SU-DHL-6 (cell line): ENCODE results near the gene LCN9.

Experiments
- H2AFZ ChIP-seq: fragments of 200-600 bp; sonication (generic); 2 replicates; pipeline ENCODE4 v1.6.1; 2014; ENCODE audit warnings: low read depth, mild to moderate bottlenecking, moderate library complexity, mixed read lengths, antibody characterized with exemption, low read length; ENCODE audit not compliant: severe bottlenecking
- H3F3A ChIP-seq: fragments of 200-600 bp; shearing (Covaris generic); 2 replicates; pipeline ENCODE4 v1.6.0; 2016; ENCODE audit warnings: antibody characterized with exemption, mild to moderate bottlenecking; ENCODE audit not compliant: insufficient read depth
- H3K27ac ChIP-seq: fragments of 200-600 bp; sonication (generic); 2 replicates; pipeline ENCODE4 v1.5.1; 2016; ENCODE audit warnings: low read depth, mild to moderate bottlenecking, low read length, moderate library complexity, mixed read lengths
- H3K27me3 ChIP-seq: fragments of 200-600 bp; sonication (generic), shearing (Covaris generic); 2 replicates; pipeline ENCODE4 v1.6.0; 2014; ENCODE audit warnings: mild to moderate bottlenecking, low read length
- H3K36me3 ChIP-seq: fragments of 200-600 bp; sonication (generic); 2 replicates; pipeline ENCODE4 v1.6.1; 2014; ENCODE audit warnings: mild to moderate bottlenecking, low read length, mixed read lengths
- H3K4me2 ChIP-seq: fragments of 300-600, 200-600 bp; shearing (Covaris generic), sonication (generic); 2 replicates; pipeline ENCODE4 v1.6.0; 2014; ENCODE audit warnings: low read length, low read depth, mild to moderate bottlenecking; ENCODE audit not compliant: poor library complexity, severe bottlenecking
- H3K4me3 ChIP-seq: fragments of 200-600 bp; sonication (generic); 2 replicates; pipeline ENCODE4 v1.5.1; 2014; ENCODE audit warnings: antibody characterized with exemption, low read length, mild to moderate bottlenecking, mixed read lengths; ENCODE audit not compliant: insufficient read depth, poor library complexity, severe bottlenecking
- H3K79me2 ChIP-seq: fragments of 200-600 bp; sonication (generic); 2 replicates; pipeline ENCODE4 v1.6.1; 2014; ENCODE audit warnings: mild to moderate bottlenecking, low read length, moderate library complexity; ENCODE audit not compliant: insufficient read depth
- H3K9ac ChIP-seq: fragments of 200-600 bp; sonication (generic); 2 replicates; pipeline ENCODE4 v1.7.0; 2014; ENCODE audit warnings: mild to moderate bottlenecking, low read length
- H3K9me2 ChIP-seq: fragments of 200-600 bp; sonication (generic); replicated peaks from 2 replicates; pipeline ENCODE4 v1.6.1; 2014; ENCODE audit warnings: low read length; ENCODE audit not compliant: insufficient read depth
- H3K9me3 ChIP-seq: fragments of 200-600 bp; sonication (generic); 2 replicates; pipeline ENCODE4 v1.6.1; 2014; ENCODE audit warnings: low read length, mixed read lengths; ENCODE audit not compliant: insufficient read depth
- H4K20me1 ChIP-seq: fragments of 200-600 bp; sonication (generic); 2 replicates; pipeline ENCODE4 v1.6.1; 2014; ENCODE audit warnings: low read depth, mild to moderate bottlenecking, antibody characterized with exemption, low read length, moderate library complexity, mixed read lengths
- EZH2phosphoT487 ChIP-seq: fragments of 200-600 bp; sonication (generic), shearing (Covaris generic); conservative IDR thresholded peaks from 2 replicates; pipeline ENCODE4 v1.6.1; 2018; ENCODE audit warnings: mild to moderate bottlenecking, antibody characterized with exemption, low read length, moderate library complexity, mixed read lengths
- TF ChIP-seq, protein P1 (sequence below): fragments of 200-600 bp; sonication (generic); IDR thresholded peaks from one replicate; pipeline ENCODE4 v1.5.1; 2017; ENCODE audit warnings: antibody characterized with exemption, mild to moderate bottlenecking, low read length, moderate library complexity; ENCODE audit not compliant: insufficient read depth, poor library complexity, severe bottlenecking

The LCN9 gene

DNA sequence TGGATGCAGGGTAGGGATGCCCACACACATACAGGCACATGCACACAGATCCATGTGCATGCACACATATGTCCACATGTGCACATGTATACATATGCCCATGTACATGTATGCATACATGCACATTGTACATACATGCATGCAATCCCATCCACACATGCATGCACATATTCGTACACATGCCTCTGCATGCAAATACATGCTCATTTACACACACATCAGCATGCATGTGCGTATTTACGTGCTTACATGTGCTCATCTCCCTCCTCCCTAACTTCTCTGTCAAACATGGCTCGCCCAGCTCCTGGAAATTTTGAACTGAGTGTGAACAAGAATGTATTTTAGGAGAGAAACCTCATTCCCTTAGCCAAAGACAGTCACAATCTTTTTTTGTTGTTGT, 45.1 kb downstream of the LCN9 start:
- Histone ChIP-seq H3K9me3 (no peaks in the 10 kb centered on the region), H3K79me2 (no peaks in the 10 kb centered on the region), H4K20me1 (no peaks in the 10 kb centered on the region), H3K9ac (no peak overlapping the region), H3K36me3 (no peaks in the 10 kb centered on the region), H2AFZ (no peak overlapping the region), H3F3A (no peaks in the 10 kb centered on the region), H3K4me2 (no peak overlapping the region), H3K4me3 (no peak overlapping the region), H3K27ac (no peak overlapping the region), H3K9me2 (no peaks in the 10 kb centered on the region), H3K27me3 (no peaks in the 10 kb centered on the region)
- TF ChIP-seq EZH2phosphoT487: no peak
- TF ChIP-seq, protein P1, sequence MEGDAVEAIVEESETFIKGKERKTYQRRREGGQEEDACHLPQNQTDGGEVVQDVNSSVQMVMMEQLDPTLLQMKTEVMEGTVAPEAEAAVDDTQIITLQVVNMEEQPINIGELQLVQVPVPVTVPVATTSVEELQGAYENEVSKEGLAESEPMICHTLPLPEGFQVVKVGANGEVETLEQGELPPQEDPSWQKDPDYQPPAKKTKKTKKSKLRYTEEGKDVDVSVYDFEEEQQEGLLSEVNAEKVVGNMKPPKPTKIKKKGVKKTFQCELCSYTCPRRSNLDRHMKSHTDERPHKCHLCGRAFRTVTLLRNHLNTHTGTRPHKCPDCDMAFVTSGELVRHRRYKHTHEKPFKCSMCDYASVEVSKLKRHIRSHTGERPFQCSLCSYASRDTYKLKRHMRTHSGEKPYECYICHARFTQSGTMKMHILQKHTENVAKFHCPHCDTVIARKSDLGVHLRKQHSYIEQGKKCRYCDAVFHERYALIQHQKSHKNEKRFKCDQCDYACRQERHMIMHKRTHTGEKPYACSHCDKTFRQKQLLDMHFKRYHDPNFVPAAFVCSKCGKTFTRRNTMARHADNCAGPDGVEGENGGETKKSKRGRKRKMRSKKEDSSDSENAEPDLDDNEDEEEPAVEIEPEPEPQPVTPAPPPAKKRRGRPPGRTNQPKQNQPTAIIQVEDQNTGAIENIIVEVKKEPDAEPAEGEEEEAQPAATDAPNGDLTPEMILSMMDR: no peak

DNA sequence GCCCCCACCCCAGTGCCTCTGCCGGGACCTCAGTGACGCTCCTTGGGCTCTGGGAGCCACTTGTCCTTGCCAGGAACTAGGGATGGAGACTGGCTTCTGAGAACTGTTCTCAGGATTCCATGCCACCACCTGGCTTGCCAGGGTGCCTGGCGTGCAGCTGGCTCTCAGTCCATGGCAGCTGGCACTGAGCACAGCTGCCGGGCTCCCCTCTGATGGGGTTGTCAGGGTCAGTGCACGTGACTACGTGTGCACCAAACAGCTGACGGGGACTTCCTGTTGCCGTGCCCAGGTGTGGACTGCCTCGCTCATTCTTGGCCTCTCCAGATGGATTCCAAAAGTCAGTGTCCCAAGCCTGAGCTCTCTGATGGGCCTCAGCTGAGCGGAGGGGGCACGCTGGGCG, 48.3 kb downstream of the LCN9 start:
- Histone ChIP-seq H3K4me3 (no peak overlapping the region), H2AFZ (no peak overlapping the region), H4K20me1 (no peaks in the 10 kb centered on the region), H3K4me2 (no peak overlapping the region), H3K9me2 (no peaks in the 10 kb centered on the region), H3K79me2 (no peaks in the 10 kb centered on the region), H3K36me3 (no peaks in the 10 kb centered on the region), H3K27ac (no peak overlapping the region), H3F3A (no peaks in the 10 kb centered on the region), H3K27me3 (no peaks in the 10 kb centered on the region), H3K9me3 (no peaks in the 10 kb centered on the region), H3K9ac (no peak overlapping the region)
- TF ChIP-seq EZH2phosphoT487: no peak
- TF ChIP-seq, protein P1: no peak

DNA sequence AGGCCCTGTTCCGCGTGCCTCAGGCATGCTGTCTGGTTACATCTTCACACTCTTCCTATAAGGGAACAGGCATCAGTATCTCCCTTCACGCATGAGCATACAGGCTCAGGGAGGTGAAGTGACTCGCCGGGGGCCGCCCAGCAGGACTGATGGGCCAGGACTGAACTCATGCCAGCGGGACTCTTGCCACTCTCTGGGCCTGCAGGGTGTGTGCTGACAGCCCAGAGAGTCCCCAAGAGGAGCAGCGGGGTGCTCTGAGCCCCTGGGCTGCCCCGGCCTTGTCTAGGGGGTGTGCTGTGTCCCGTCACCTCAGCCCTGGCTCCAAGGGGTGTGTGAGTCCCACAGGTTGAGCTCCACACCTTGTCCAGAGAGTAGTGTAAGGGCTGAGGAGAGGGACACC, 48.8 kb downstream of the LCN9 start:
- H3K9me2 ChIP-seq: no peaks in the 10 kb centered on the region
- H4K20me1 ChIP-seq: no peaks in the 10 kb centered on the region
- TF ChIP-seq EZH2phosphoT487: no peak
- TF ChIP-seq, protein P1: no peak
- no peaks in the 10 kb centered on the region for H3K79me2 ChIP-seq
- no peaks in the 10 kb centered on the region for H3K27me3 ChIP-seq
- no peak overlapping the region for H3K4me2 ChIP-seq
- H3K4me3 ChIP-seq: no peak overlapping the region
- H2AFZ ChIP-seq: no peak overlapping the region
- H3K36me3 ChIP-seq: no peaks in the 10 kb centered on the region
- no peak overlapping the region for H3K9ac ChIP-seq
- no peaks in the 10 kb centered on the region for H3K9me3 ChIP-seq
- no peaks in the 10 kb centered on the region for H3F3A ChIP-seq
- H3K27ac ChIP-seq: no peak overlapping the region
